NCI-H2107 treated with DMSO at 0.1 percent for 48 hours (cell line): Measurements from ENCODE around the gene DOCK7.

Experiments used
- DNase-seq: peaks from one replicate; lab custom pipeline; 2025; ENCODE audit not compliant: unreplicated experiment; lab: John Stamatoyannopoulos, UW

Gene DOCK7

GRCh38 chr1:62417351-62417999, 270.7 kb downstream of the DOCK7 start:
- DNase-seq, result no peak

DNA sequence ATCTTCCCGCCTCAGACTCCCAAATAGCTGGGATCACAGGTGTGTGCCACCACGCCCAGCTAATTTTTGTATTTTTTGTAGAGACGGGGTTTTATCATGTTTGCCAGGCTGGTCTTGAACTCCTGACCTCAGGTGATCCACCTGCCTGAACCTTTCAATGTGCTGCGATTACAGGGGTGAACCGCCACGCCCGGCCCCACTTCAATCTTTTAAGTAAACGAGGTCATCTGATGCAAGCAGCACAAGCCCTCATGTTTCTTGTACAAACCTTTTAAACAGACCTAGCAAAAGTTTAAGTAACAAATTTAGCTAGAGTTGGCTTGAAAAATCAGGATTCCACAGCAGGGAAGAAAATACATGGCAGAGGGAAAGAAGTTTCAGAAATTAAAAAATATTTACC, 272.5 kb downstream of the DOCK7 start:
- no peak for DNase-seq

DNA sequence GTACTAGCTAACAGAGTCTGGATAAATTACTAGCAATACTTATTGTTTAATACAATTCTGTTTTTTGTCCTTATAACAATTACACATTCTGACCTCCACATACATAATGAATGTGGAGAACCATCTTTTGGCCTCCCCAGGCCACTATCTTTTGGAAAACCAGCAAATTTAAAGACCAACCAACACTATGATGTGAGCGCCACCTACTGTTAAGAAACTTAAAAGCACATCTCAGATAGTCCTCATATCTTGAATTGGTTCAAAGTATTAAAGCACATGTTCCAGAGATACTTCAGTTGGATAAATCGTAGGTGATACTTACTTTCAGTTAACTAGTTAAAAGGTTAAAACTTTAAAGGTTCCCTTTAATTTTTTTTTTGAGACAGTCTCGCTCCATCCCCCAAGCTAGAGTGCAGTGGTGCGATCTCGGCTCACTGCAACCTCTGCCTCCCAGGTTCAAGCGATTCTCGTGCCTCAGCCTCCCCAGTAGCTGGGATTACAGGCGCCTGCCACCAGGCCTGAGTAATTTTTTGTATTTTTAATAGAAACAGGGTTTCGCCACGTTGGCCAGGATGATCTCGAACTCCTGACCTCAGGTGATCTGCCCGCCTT, 280.7 kb downstream of the DOCK7 start:
- DNase-seq, result peak; percentile 70

DNA sequence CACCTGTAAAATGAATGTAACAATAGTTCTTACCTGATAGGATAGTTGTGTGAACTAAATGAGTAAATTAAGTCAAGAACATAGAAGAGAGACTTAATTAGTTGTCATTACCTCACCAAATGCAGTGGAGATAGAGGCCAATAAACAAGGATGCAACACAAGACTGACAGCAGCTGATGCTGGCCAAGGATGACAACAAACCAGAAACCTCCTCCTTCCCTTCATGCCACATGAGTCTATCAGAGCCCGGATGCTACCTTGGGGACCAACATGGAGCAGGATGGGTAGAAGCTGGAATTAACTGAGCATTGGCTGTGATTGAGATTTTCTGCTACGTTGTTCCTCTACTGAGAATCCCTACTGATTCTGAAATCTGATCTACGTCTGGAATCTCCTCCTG, 281.6 kb downstream of the DOCK7 start:
- no peak for DNase-seq

GRCh38 chr1:62405247-62405646, 282.9 kb downstream of the DOCK7 start:
- no peak for DNase-seq
